GM19193 (cell line): Measurements from ENCODE around the gene LRRC41.

Experiments
- POLR2A ChIP-seq: IDR thresholded peaks from 4 replicates; pipeline ENCODE4 v1.6.1; 2011; ENCODE audit not compliant: insufficient read depth, insufficient read length; ENCODE audit errors: extremely low read depth

LRRC41 gene

DNA sequence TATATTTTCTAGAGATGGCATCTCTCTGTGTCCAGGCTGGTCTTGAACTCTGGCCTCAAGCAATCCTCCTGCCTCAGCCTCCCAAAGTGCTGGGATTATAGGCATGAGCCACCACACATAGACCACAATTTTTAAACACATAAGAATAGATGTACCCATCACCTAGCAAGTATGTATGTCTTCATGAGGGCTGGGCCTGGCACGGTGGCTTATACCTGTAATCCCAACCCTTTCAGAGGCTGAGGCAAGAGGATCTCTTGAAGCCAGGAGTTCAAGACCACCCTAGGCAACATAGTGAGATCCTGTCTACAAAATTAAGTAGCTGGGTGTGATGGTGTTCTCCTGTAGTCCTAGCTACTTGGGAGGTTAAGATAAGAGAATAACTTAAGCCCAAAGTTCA lies 13.9 kb upstream of the LRRC41 start:
- no peak for TF ChIP-seq POLR2A

DNA sequence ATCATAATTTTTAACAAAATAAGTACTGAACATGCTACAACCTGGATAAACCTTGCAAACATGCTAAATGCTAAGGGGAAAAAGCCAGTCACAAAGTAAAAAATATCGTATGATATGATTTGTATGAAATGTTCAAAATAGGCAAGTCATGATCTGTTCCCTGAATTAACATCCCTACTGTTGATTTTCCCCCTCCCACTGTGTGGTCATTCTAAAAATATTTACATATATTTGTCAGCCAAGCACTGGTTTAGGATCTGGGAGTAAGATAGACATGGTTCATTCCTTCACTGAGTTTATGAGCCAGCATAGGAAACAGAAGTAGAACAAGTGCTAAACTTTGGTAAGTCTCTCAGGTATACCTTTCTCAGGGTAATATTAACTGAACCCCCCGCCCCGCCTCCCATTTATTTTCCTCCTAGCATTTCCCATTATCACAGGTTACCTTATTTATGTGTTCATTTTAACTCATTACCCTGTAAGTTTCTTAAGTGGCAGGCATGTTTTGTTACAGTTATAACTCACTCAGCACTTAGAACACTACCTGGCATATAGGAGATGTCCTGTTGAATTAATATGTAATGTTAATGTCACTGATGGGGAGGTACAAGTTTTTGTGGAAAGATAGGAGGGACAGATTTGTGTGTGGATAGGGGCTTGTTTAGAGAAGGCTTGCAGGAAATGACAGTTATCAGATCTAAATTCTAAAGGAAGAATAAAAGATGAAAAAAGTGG lies 12.4 kb upstream of the LRRC41 start:
- TF ChIP-seq POLR2A = no peak

DNA sequence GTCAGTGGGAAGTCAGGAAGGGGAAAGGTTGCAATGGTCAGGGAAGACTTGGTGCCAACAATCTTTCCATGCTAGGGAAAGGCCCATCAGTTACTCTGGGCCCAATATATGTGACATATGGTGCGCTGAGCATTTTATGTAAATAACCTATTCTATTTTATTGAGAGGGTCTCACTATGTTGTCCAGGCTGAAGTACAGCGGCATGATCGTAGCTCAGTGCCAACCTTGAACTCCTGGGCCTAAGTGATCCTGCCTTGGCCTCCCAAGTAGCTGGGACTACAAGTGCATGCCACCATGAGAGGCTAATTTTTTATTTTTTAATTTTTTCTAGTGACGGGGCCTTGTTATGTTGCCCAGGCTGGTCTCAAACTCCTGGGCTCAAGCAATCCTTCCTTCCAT lies 6.9 kb upstream of the LRRC41 start:
- TF ChIP-seq POLR2A = no peak

DNA sequence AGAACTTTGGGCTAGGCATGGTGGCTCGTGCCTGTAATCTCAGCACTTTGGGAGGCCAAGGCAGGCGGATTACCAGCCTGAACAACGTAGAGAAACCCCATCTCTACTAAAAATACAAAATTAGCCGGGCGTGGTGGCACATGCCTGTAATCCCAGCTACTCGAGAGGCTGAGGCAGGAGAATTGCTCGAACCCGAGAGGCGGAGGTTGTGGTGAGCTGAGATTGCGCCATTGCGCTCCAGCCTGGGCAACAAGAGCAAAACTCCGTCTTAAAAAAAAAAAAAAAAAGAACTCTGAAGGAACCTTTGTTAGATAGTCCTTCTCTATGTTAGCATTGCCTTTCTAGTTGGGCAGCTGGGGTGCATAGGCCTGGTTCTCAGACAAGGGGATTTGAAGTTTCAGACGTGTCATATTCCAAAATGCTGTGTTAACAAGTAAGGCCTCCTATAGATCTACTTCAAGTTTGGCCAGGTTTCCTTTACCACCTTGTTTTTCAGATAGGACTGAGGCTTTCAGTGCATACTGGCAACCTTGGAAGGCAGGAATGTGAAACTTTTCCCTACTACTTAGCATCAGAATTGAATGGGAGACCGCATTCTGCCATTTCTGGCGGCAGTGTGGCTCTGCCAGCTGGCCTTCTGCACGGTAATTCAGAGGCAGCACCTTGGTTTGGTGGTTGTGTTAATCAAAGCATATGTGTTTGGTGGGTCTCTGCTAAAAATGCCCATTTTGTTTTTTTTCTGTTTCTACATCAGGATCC lies 6.2 kb upstream of the LRRC41 start:
- no peak for TF ChIP-seq POLR2A

DNA sequence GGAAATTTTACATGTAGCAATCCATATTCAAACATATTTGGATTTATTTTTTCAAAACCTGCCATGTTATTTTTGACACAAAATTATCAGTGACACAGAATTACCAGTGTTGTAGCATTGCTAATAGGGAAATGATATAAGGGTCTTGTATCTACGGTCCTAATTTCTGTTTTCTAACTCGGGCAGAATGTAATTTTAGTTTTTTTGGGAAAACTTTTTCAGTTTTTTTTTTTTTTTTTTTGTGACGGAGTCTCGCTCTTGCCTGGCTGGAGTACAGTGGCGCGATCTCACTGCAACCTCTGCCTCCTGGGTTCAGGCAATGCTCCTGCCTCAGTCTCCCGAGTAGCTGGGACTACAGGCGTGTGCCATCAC lies 2.7 kb upstream of the LRRC41 start:
- TF ChIP-seq POLR2A = no peak

DNA sequence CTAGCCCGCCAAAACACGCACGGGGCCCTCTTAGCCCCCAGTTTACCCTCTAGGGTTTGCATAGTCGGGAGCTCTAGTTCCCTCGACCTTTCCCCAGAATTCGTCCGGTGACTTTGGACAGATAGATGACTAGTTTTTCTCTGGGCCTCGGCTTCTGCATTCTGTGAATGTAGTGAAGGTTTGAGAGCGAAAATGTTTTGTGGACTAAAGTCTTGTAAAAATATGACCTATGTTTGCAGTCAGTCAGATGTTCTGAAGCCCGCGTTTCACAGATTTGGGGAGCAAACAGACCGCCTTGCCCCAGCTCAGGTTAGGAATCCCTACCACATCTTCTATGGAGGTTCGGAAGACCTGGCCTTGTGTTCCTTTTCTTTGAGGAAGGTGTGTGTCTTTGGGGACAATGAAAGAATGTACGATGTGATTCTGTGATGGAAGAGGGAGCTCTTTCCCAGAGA lies 483 bp upstream of the LRRC41 start:
- no peak for TF ChIP-seq POLR2A

DNA sequence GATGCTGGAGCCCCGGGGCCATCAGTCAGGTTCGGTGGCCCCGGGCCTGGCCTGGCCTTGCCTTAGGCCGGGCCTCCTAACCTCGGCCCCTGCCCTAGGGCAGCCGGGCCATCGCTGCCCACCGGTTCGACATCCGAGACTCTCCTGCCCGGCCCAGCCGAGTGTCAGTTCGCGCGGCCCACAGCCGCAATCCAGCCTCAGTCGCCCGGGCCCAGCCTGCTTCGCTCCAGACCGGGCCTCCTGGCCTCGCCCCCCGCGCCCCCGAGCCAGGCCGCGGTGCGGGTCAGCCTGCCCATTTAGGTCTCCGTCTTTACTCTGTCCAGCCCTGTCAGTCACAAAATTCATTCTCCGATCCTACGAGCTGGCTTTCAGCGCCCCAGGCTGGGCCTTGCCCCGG lies 777 bp downstream of the LRRC41 start:
- TF ChIP-seq POLR2A = no peak

DNA sequence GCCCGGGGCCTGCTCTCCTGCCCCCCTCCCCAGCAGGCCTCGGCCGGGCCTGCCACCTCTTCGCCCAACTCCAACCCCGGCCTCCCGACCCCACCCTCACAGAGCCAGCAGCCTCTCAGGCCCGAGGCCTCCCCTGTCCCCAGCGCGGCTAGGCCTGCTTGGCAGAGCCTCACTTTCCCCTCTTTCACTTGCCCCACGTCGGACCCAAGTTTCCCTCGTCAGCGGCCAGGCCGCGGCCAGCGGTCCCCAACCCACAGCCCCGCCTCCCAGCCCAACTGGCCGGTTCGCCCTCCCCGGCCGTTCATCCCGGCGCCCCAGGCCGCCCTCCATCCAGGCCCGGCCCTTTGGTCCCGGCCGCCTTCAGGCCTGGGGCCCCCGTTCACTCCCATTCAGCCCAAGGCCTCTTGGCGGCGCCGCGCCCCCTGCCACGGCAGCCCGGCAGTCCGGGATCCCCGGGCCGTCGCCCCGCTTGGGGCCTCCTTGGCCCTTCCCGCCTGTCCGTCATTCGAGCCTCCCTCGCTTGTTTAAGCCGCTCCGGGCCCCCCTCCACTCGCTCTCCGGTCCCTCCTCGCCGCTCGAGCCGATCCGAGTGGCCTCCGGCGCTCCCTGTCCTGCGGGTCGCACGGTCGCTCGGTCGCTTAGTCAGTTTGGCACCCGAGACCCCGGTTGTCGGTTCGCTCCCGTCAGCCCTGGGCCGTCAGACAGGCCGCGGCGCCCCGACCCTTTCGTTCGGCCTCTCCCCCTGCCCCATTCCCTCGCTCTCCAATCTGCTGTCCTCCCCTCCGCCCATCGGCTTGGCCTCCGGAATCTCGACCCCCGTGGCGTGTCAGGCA lies 1.4 kb downstream of the LRRC41 start:
- peak; percentile 17 for TF ChIP-seq POLR2A

DNA sequence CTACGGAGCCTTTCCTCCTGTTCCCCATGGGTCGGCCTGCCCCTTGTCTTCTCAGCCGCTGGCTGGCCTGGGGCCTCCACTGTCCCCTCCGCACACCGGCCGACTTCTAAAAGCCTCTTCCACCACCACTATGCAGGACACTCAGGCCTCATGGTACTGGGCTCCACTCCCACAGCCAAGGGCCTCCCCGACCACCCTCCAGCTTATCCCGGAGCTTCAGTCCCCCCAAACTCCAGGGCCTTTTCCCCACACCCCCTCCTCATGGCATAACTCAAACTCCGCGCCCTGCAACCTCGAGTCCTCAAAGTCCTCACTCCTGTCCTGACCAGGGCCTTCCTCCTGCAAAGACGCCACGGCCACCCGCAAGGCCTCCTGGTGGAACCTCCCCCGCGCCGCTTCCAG lies 2.0 kb downstream of the LRRC41 start:
- TF ChIP-seq POLR2A = no peak

DNA sequence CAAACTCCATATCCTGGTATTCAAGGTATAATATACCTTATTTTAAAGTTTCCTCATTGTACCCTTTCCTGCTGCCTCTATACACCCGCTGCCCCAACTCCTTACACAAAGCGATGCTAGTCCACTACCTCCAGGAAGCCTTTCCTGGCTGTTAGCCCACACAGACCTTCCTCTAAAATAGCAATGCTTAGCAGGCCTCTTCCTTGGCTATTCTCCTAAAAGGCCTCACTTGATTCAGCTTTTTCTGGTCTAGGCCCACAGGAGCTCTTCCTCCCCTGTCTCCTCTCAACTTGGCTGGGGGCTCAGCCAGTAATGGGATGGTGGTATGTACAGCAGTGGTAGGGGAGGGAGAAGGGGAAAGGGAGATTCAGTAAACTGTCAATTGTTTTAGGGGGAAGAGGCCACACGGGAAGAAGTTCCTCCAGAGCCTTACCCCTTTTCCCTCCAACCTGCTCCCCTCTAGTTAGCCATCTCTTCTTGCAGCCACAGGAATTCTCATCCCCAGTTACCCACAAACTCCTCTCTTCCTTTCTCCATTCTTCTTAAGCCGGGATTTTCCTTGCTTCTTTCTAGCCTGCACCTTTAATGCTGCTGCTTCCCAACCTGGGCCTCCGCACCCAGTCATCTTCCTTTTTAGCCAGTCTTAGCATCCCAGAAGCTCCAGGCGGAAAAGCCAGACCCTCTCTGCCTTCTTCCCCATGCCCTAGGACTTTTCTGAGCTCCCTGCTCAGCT lies 2.6 kb downstream of the LRRC41 start:
- TF ChIP-seq POLR2A = no peak

DNA sequence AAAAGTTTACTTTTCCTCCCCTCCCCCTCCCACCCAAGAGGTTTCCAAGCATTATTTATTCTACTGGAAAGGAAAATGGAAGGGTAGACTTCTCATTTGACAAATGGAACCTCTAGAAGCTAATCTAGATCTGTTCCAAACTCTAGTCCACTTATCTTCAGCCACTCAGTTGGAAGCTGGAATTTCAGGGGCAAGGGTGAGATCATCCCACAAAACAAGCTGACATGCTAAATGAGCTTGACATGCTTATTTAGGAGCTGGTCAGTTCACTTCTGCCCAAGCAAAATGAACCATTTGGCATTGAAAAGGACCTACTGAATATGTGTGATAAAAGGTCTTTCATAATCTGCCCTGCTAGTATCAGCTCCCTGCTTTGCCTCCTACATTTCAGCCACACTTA lies 5.0 kb downstream of the LRRC41 start:
- TF ChIP-seq POLR2A = no peak

DNA sequence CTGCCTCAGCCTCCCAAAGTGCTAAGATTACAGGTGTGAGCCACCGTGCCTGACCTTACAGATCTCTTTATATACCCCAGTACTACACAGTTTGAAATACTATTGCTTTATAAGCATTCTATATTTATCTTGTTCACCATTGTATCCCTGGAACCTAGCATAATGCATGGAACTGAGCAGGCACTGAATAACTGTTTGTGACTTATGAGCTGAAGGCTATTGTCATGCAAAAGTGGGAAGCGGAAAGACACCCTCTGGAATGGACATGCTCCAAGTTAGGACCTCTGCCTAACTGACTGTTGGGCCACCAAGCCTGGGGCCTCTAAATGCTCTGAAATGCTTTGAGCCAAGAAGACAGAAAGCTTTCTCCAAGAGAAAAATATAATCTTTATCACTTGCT lies 8.1 kb downstream of the LRRC41 start:
- TF ChIP-seq POLR2A = no peak

DNA sequence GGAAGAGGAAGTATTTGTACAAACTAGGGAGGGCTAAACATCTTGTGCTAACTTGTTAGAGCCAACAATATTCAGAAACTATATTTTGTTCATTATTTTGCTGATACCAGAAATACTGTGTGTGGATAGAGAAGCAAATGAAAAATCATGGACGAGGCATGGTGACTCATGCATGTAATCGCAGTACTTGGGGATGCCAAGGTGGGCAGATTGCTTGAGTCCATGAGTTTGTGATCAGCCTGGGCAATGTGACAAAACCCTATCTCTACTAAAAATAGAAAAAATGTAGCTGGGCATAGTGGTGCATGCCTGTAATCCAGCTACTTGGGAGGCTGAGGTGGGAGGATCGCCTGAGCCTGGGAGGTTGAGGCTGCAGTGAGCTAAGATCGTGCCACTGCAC lies 13.4 kb downstream of the LRRC41 start:
- TF ChIP-seq POLR2A = no peak

DNA sequence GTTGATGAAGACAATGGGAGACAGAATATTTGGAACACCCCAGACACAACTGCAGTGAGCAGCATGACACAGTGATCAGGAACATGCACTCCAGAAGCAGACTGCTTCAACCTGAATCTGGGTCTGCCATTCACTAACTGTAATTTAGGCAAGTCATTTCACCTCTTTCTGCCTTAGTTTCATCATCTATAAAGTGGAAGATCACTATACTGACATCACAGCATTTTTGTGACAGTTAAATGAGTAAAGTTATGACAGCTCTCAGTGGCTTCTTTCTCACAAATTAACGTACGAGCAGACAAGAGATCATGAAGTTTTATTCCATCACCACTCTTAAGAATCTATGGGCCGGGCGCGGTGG lies 14.3 kb downstream of the LRRC41 start:
- no peak for TF ChIP-seq POLR2A

DNA sequence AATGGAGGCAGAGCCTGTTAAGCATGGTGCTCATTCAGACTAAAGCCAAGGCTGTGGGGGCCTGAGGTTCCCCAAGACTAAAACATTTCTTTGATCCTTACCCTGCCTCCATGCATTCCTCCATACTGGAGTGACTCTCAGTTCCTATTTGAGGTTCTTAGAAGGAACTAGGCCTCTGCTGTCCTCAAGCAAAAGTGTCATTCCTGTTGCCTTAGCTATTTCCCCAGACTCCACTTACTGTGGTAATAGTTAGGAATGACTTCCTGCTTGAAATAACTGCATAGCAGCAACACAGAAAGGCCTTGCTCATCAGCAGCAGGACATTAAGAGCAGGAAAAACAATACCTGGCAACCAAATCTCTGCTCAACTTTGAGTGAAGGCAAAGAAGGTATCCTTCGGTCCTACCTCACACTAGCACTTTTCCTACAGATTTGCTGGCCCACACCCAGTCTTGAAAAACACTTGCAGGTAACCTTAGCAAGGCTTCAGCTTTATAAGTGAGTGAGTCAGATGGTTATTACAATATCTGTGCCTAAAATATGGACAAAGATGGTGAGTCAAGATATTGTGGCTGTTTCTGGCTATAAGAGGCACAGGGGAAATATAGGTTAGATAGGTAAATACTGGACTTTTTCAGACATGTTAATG lies 14.8 kb downstream of the LRRC41 start:
- no peak for TF ChIP-seq POLR2A

DNA sequence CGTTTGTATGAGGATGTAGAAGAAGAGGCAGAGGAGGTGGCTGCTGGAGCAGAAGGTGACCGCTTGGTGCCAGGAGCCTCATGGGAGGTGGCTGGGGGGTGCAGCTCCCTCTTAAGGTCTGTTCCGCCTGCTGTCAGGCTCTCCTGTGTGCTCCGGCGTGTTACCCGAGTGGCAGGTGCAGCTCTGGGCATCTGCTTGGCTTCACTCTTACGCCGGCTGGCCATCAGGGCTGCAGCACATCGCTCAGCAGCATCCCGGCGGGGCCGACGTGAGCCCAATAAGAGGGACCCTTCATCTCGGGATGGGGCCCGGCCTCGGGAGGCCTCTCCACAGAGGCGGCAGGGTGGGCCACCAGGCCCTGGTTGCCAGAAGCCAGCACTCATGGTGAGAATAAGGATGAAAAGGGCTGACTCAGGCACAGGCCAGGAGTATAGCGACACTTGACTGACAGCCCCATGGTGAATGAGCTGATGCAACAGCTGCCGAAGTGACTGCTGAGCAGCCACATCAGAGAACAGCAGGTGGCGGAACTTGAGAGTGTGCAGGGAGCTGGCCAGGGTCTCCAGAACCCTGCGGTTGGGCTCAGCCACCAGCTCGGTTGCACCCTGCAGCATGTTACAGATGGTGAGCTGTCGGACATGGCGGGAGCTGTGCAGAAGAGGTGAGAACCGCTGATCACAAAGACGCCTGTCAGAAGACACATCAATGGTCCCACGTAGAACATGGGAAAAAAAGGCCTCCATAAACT lies 17.5 kb downstream of the LRRC41 start:
- no peak for TF ChIP-seq POLR2A
